NCI-H1694 treated with DMSO at 0.1 percent for 48 hours (cell line): Measurements from ENCODE around the gene VPS52.

Experiments used
- DNase-seq: peaks from one replicate; lab custom pipeline; 2025; lab: John Stamatoyannopoulos, UW

VPS52 gene

GRCh38 chr6:33211136-33211535, 60.5 kb downstream of the VPS52 start:
- no peak for DNase-seq

- DNase-seq = no peak
Observed at GRCh38 chr6:33209856-33210255, 61.8 kb downstream of the VPS52 start.

- peak; percentile 26 for DNase-seq
Observed at GRCh38 chr6:33208091-33208967, 63.3 kb downstream of the VPS52 start, which contains the start of gene RING1. Gene RING1, plus strand, starts transcription at chr6:33208500. Its CDS starts 323 bp downstream, at chr6:33208823.

- no peak for DNase-seq
Observed at GRCh38 chr6:33207552-33208090, 64.1 kb downstream of the VPS52 start.

- no peak for DNase-seq
Observed at GRCh38 chr6:33206864-33207551, 64.7 kb downstream of the VPS52 start.

- no peak for DNase-seq
Observed at GRCh38 chr6:33206027-33206863, 65.4 kb downstream of the VPS52 start.

- DNase-seq = no peak
Observed at GRCh38 chr6:33205191-33206026, 66.3 kb downstream of the VPS52 start.

GRCh38 chr6:33204415-33205190, 67.1 kb downstream of the VPS52 start, which contains the start of gene HSD17B8:
Gene HSD17B8, plus strand, starts transcription at chr6:33204655. Its CDS starts 14 bp downstream, at chr6:33204669.
- peak; percentile 66 for DNase-seq

GRCh38 chr6:33204165-33204414, 67.6 kb downstream of the VPS52 start:
- DNase-seq = no peak

GRCh38 chr6:33203443-33204164, 68.1 kb downstream of the VPS52 start:
- no peak for DNase-seq

GRCh38 chr6:33202799-33203198, 68.9 kb downstream of the VPS52 start:
- no peak for DNase-seq

GRCh38 chr6:33201935-33202334, 69.7 kb downstream of the VPS52 start:
- no peak for DNase-seq

- no peak for DNase-seq
Observed at GRCh38 chr6:33201147-33201545, 70.5 kb downstream of the VPS52 start.
